Dermis microvascular lymphatic vessel endothelial cell (primary cell): ENCODE results near the gene CT45A5. TPM values are rescaled to one million over a fixed set of nuclear protein-coding genes. Genes with fewer than 3 reads are reported as not detected.
"Not testable (repeated sequence)": the region's sequence is repeated elsewhere in the genome, so short reads cannot be mapped to it uniquely, and the experiment has no call there.

Experiments
- DNase-seq, 2 donors: peaks; one replicate each; pipeline versions ENCODE4 v3.0.0 to v3.0.0-alpha.2; 2010; ENCODE audit warnings: low read depth in 2 of 2
- total RNA-seq: library from RNA; depleted of rRNA; stranded (reverse); fragments of >200 nt; gene quantifications from 2 replicates; pipeline ENCODE4 v1.2.1, GENCODE V29; 2014

Gene CT45A5, protein sequence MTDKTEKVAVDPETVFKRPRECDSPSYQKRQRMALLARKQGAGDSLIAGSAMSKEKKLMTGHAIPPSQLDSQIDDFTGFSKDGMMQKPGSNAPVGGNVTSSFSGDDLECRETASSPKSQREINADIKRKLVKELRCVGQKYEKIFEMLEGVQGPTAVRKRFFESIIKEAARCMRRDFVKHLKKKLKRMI
- total RNA-seq = not detected in 2 replicates

DNA sequence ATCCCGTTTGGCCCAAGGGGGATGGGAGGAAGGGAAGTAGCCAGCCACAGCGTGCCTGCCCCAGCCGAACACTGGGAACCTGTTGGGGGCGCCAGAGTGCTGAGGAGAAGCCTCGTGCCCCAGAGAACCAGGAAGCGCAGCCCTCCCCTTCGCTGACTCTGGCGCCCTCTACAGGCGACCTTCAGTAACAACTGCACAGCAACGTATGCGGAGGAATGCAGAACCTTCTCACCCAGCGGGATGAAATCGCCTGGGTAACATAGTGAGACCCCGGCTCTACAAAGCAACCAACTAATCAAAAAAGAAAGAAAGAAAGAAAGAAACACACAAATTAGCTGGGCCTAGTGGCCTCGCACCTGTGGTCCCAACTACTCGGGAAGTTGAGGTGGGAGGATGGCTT lies at the start of gene CT45A5:
CT45A5 (minus strand) TSS at position 101 of the 400 bp plus-strand sequence. CDS start 3,774 bp downstream, outside the sequence.
- not testable (repeated sequence) for DNase-seq

DNA sequence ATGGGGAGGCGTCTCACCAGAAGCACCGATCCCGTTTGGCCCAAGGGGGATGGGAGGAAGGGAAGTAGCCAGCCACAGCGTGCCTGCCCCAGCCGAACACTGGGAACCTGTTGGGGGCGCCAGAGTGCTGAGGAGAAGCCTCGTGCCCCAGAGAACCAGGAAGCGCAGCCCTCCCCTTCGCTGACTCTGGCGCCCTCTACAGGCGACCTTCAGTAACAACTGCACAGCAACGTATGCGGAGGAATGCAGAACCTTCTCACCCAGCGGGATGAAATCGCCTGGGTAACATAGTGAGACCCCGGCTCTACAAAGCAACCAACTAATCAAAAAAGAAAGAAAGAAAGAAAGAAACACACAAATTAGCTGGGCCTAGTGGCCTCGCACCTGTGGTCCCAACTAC lies 34.6 kb upstream of the CT45A5 start, which contains the start of gene CT45A2:
CT45A2 (minus strand) TSS at position 101 of the 400 bp plus-strand sequence. CDS start 3,747 bp downstream, outside the sequence.
- DNase-seq = not testable (repeated sequence)

GRCh38 chrX:135802687-135803086 lies 17.4 kb upstream of the CT45A5 start, which contains the start of gene CT45A6:
Gene CT45A6, minus strand, starts transcription at chrX:135802787. Its CDS starts 3,794 bp downstream, at chrX:135798993.
- DNase-seq = not testable (repeated sequence)

GRCh38 chrX:135768091-135768490 lies 17.2 kb downstream of the CT45A5 start, which contains the start of gene CT45A3:
Gene CT45A3, minus strand, starts transcription at chrX:135768191. Its CDS starts 3,747 bp downstream, at chrX:135764444.
- not testable (repeated sequence) for DNase-seq

DNA sequence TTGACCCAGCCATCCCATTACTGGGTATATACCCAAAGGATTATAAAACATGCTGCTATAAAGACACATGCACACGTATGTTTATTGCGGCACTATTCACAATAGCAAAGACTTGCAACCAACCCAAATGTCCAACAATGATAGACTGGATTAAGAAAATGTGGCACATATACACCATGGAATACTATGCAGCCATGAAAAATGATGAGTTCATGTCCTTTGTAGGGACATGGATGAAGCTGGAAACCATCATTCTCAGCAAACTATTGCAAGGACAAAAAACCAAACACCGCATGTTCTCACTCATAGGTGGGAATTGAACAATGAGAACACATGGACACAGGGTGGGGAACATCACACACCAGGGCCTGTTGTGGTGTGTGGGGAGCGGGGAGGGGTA lies 40.6 kb downstream of the CT45A5 start:
- DNase-seq = not testable (repeated sequence)

DNA sequence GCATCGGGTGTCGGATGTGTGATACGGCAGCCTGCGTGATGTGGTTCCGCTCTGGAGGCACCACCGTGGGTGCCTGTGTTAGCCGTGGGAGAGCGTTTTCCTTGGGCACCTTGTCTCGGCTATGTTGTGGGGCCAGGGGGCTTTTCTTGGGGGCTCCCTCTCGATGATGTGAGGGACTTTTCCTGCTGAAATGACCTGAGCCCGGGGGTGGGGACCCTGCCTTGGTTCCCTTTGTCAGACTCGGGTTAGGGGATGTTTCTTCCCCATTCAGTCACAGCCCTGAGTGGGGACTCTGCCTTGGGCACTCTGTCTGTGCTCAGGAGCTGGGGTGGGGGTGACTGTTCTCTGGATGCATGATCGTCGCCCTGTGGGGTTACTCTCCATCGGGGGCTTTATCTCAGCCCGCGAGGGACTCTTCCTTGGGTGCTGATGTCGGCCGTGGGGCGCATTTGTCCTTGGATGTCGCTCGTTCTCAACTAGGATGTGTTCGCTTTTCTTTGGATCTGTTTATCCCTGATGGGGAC lies 44.0 kb downstream of the CT45A5 start:
- no peak for DNase-seq

GRCh38 chrX:135740681-135741149 lies 44.6 kb downstream of the CT45A5 start:
- peak in 1 of 2 donors; percentile 27 for DNase-seq

DNA sequence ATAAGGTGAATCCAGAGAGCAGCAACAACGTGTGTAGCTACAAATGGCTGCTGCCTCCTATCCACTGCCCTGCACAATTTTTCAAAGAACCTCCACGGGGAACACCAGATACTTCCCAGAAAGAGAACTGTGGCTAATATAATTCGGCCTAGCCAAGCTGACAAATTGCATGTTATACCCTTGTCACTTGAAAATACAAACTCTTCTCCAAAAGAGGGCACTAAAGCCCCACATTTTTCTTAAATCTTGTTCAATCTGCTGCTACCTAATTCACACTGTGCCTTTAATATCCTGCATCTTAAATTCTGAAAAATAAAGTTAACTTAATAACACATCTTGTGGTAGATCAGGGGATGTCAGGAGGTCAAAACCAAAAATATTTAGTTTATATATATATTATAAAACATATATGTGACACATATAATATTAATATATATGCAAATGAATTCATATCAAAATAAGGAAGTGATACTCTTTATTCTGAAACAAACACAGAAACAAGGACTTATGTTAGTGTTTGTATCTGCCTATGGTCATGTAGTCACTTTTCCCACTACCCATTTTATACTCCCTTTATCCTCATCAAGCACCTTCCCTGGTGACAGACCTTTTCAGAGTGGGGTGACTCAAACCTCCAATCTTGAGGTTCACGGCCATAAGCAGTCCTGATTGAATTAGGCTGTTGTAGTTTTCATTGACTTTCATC lies 47.8 kb downstream of the CT45A5 start:
- DNase-seq = peak in 1 of 2 donors; percentile 2

DNA sequence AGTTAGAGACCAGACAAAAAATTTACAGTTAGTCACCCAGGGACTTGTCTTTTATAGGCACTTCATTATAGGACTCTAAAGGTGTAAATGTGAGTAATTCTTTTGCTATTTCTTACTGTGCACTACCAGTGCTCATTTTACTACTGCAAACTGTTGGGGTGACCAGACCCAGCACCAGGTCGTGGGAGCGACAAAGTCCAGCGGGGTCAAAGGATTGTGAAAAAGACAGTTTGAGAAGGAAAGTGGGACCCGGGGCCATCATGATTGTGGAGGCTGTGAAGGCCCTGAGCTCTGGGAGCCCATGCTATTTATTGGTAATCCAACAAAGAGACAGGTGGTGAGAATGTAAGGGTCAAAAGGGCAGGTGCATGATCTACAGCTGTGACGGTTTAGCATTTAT lies 50.6 kb downstream of the CT45A5 start:
- not testable (repeated sequence) for DNase-seq

Other genes with a start within 250 kb of the CT45A5 start
- not detected in 2 replicates for gene CT45A1, start 71.9 kb downstream of the CT45A5 start, total RNA-seq
- not detected in 2 replicates for gene CT45A3, start 17.3 kb downstream of the CT45A5 start, total RNA-seq
- not detected in 2 replicates for gene CT45A6, start 17.3 kb upstream of the CT45A5 start, total RNA-seq
- not detected in 2 replicates for gene CT45A2, start 34.5 kb upstream of the CT45A5 start, total RNA-seq
- gene CT45A7, start 51.8 kb upstream of the CT45A5 start, total RNA-seq = not detected in 2 replicates
- gene CT45A8, start 69.0 kb upstream of the CT45A5 start, total RNA-seq = not detected in 2 replicates
- gene CT45A9, start 86.3 kb upstream of the CT45A5 start, total RNA-seq = not detected in 2 replicates
- gene CT45A10, start 107.9 kb upstream of the CT45A5 start, total RNA-seq = not detected in 2 replicates
- gene SAGE1, start 108.2 kb upstream of the CT45A5 start, total RNA-seq = not detected in 2 replicates
- gene MMGT1, start 188.5 kb upstream of the CT45A5 start, total RNA-seq = 5.4 and 6.3 TPM in 2 replicates
- 16.3 and 16.6 TPM in 2 replicates for gene SLC9A6, start 199.9 kb upstream of the CT45A5 start, total RNA-seq